HepG2 (cell line): ENCODE data around the gene AGXT. TPM values are rescaled to one million over a fixed set of nuclear protein-coding genes. Genes with fewer than 3 reads are reported as not detected.

Experiments used
- ARHGAP35 ChIP-seq: sonication (generic); formaldehyde crosslinking; IDR thresholded peaks from 2 replicates; pipeline ENCODE4 v1.9.0; 2022; ENCODE audit warnings: mild to moderate bottlenecking, inconsistent platforms, moderate library complexity, missing genetic modification reagents, borderline replicate concordance
- ARID2 ChIP-seq: sonication (generic); formaldehyde crosslinking; IDR thresholded peaks from 2 replicates; pipeline ENCODE4 v1.8.1; 2022; ENCODE audit warnings: mild to moderate bottlenecking, missing genetic modification reagents, borderline replicate concordance
- BHLHE40 ChIP-seq: IDR thresholded peaks from 2 replicates; pipeline ENCODE4 v1.6.1; 2011; ENCODE audit warnings: low read length, improper control_type of control experiment
- DPF2 ChIP-seq: sonication (generic); formaldehyde crosslinking; IDR thresholded peaks from 2 replicates; pipeline ENCODE4 v1.4.0; 2020; ENCODE audit warnings: mild to moderate bottlenecking, low read depth, missing genetic modification reagents, borderline replicate concordance
- HNRNPLL ChIP-seq: fragments of 200-400 bp; formaldehyde crosslinking; IDR thresholded peaks from 2 replicates; pipeline ENCODE4 v1.6.1; 2017; ENCODE audit warnings: mild to moderate bottlenecking, low read depth, low read length; ENCODE audit not compliant: poor library complexity, severe bottlenecking
- MXD4 ChIP-seq: IDR thresholded peaks from 2 replicates; pipeline ENCODE4 v1.6.1; 2016; ENCODE audit warnings: mild to moderate bottlenecking, missing biosample characterization, missing genetic modification reagents
- NFKB2 ChIP-seq: sonication (generic); formaldehyde crosslinking; IDR thresholded peaks from 2 replicates; pipeline ENCODE4 v1.4.0; 2020; ENCODE audit warnings: missing genetic modification reagents, borderline replicate concordance
- TOPORS ChIP-seq: sonication (generic); formaldehyde crosslinking; IDR thresholded peaks from 2 replicates; pipeline ENCODE4 v1.8.0; 2023; ENCODE audit warnings: mild to moderate bottlenecking, missing genetic modification reagents
- ZFP41 ChIP-seq: sonication (generic); formaldehyde crosslinking; IDR thresholded peaks from 2 replicates; pipeline ENCODE4 v1.4.0; 2020; ENCODE audit warnings: mild to moderate bottlenecking, missing genetic modification reagents, borderline replicate concordance
- ZMAT3 ChIP-seq: sonication (generic); formaldehyde crosslinking; conservative IDR thresholded peaks from 2 replicates; pipeline ENCODE4 v1.7.0; 2021; ENCODE audit warnings: missing genetic modification reagents
- ZNF12 ChIP-seq: sonication (generic); formaldehyde crosslinking; IDR thresholded peaks from 2 replicates; pipeline ENCODE4 v1.5.0; 2020; ENCODE audit warnings: missing genetic modification reagents
- ZNF235 ChIP-seq: sonication (generic); formaldehyde crosslinking; IDR thresholded peaks from 2 replicates; pipeline ENCODE4 v1.8.1; 2023; ENCODE audit warnings: mild to moderate bottlenecking, missing genetic modification reagents, borderline replicate concordance
- ZNF607 ChIP-seq: sonication (generic); formaldehyde crosslinking; IDR thresholded peaks from 2 replicates; pipeline ENCODE4 v1.5.1; 2020; ENCODE audit warnings: missing genetic modification reagents, mild to moderate bottlenecking, borderline replicate concordance
- ZNF619 ChIP-seq: sonication (generic); formaldehyde crosslinking; IDR thresholded peaks from 2 replicates; pipeline ENCODE4 v1.4.0; 2020; ENCODE audit warnings: mild to moderate bottlenecking, missing genetic modification reagents
- ZNF776 ChIP-seq: sonication (generic); formaldehyde crosslinking; IDR thresholded peaks from 2 replicates; pipeline ENCODE4 v1.4.0; 2020; ENCODE audit warnings: mild to moderate bottlenecking, missing genetic modification reagents
- polyA plus RNA-seq, 8 experiments: library from polyadenylated mRNA; depleted of rRNA in 3 of 8; stranded (reverse) in 7 of 8; unstranded in 1 of 8; fragments of >200 nt; fragmentation: Illumina TruSeq in 4 of 8; extraction: Trizol in 4 of 8; gene quantifications; 2 replicates each; pipeline versions ENCODE4 v1.2.1 to v1.2.3, GENCODE V29; 2011 to 2016; ENCODE audit warnings: low read depth in 4 of 8, missing spikeins in 1 of 8, mixed read lengths in 1 of 8; ENCODE audit not compliant: insufficient read depth in 1 of 8
- total RNA-seq, 5 experiments: library from RNA; depleted of rRNA; stranded (reverse); fragments of >200 nt; fragmentation: Illumina TruSeq; extraction: Trizol; gene quantifications; 2 replicates each; pipeline ENCODE4 v1.2.3, GENCODE V29; 2016; ENCODE audit warnings: low read depth in 1 of 5
- TF ChIP-seq, protein P1 (sequence below): sonication (generic); formaldehyde crosslinking; IDR thresholded peaks from 2 replicates; pipeline ENCODE4 v1.5.1; 2020; ENCODE audit warnings: missing genetic modification reagents, mild to moderate bottlenecking, borderline replicate concordance
- TF ChIP-seq, protein P2 (sequence below): IDR thresholded peaks from 2 replicates; pipeline ENCODE4 v1.6.1; 2016; ENCODE audit warnings: low read depth, missing genetic modification reagents, missing compliant biosample characterization
- TF ChIP-seq, protein P3 (sequence below): sonication (generic); formaldehyde crosslinking; conservative IDR thresholded peaks from 2 replicates; pipeline ENCODE4 v1.8.0; 2022; ENCODE audit warnings: low read depth, missing genetic modification reagents

The AGXT gene
- total and polyA plus RNA-seq, 2 of the 13 experiments (the other 11 are each of a cell fraction or from before 2014, with no cell fraction given): 41.9 to 96.1 TPM

DNA sequence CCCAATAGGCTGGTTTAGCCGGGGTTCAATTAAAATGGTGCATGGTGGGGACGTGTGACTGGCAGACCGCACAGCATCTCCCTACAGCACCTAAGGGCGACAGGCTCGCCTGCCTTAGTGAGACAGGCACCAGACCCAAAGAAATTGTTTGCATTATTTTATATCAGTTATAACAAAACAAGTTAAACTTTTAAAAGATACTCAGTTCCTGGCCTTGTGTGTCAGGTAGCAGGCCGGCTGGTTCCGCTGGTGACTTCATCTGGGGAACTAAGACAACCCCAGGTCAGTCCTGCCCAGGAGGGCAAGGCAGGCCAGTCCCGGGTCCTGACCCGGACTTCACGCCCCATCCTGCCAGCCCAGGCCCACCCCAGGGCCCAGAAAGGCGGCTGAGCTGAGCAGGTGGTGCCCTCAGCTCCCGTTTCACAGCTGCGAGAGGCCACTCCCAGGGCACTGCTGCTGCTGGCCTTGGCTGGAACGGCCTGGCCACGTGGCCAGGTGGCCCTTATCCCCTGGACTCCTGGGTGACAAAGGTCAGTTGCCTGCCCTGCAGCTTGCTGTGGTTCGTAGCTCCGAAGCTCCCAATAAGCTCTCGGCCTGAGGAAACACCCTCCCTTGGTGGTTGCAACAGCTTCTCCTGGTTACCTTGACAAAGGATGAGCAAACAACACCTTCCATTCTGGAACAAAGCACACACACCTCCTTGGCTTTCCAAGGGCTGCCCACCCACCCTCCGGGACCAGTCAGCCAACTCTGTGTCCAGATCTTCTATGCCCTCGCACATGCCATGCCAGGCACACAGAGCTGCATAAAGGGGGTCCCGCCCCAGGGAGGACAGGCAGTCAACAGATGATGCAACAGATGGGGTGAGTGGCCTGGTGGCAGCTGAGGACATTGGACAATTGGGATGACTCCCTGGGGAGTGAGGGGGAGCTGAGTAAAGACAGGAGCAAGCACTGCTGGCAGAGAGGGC is 11.3 kb upstream of the AGXT start (continued):
- TF ChIP-seq, protein P1, sequence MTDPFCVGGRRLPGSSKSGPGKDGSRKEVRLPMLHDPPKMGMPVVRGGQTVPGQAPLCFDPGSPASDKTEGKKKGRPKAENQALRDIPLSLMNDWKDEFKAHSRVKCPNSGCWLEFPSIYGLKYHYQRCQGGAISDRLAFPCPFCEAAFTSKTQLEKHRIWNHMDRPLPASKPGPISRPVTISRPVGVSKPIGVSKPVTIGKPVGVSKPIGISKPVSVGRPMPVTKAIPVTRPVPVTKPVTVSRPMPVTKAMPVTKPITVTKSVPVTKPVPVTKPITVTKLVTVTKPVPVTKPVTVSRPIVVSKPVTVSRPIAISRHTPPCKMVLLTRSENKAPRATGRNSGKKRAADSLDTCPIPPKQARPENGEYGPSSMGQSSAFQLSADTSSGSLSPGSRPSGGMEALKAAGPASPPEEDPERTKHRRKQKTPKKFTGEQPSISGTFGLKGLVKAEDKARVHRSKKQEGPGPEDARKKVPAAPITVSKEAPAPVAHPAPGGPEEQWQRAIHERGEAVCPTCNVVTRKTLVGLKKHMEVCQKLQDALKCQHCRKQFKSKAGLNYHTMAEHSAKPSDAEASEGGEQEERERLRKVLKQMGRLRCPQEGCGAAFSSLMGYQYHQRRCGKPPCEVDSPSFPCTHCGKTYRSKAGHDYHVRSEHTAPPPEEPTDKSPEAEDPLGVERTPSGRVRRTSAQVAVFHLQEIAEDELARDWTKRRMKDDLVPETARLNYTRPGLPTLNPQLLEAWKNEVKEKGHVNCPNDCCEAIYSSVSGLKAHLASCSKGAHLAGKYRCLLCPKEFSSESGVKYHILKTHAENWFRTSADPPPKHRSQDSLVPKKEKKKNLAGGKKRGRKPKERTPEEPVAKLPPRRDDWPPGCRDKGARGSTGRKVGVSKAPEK (CRISPR knock-in tag): no peak; the same call in 1 of the 2 replicates
- TF ChIP-seq NFKB2 (CRISPR knock-in tag) (peak; percentile 99), TOPORS (no peak; the same call in 1 of the 2 replicates), ZNF776 (CRISPR knock-in tag) (peak; percentile 98), ARHGAP35 (CRISPR knock-in tag) (peak; percentile 92; the same call in 1 of the 2 replicates), ZMAT3 (CRISPR knock-in tag) (peak; percentile 99), ZNF12 (CRISPR knock-in tag) (peak; percentile 78; the same call in 1 of the 2 replicates), ZNF235 (peak; percentile 99; the same call in 1 of the 2 replicates), ZNF607 (CRISPR knock-in tag) (peak; percentile 100), HNRNPLL (no peak), ARID2 (CRISPR knock-in tag) (no peak), MXD4 (CRISPR knock-in tag) (peak; percentile 93), BHLHE40 (peak; percentile 77), ZNF619 (peak; percentile 94), ZFP41 (CRISPR knock-in tag) (peak; percentile 97; the same call in 1 of the 2 replicates), DPF2 (CRISPR knock-in tag) (peak; percentile 90)
- TF ChIP-seq, protein P2, sequence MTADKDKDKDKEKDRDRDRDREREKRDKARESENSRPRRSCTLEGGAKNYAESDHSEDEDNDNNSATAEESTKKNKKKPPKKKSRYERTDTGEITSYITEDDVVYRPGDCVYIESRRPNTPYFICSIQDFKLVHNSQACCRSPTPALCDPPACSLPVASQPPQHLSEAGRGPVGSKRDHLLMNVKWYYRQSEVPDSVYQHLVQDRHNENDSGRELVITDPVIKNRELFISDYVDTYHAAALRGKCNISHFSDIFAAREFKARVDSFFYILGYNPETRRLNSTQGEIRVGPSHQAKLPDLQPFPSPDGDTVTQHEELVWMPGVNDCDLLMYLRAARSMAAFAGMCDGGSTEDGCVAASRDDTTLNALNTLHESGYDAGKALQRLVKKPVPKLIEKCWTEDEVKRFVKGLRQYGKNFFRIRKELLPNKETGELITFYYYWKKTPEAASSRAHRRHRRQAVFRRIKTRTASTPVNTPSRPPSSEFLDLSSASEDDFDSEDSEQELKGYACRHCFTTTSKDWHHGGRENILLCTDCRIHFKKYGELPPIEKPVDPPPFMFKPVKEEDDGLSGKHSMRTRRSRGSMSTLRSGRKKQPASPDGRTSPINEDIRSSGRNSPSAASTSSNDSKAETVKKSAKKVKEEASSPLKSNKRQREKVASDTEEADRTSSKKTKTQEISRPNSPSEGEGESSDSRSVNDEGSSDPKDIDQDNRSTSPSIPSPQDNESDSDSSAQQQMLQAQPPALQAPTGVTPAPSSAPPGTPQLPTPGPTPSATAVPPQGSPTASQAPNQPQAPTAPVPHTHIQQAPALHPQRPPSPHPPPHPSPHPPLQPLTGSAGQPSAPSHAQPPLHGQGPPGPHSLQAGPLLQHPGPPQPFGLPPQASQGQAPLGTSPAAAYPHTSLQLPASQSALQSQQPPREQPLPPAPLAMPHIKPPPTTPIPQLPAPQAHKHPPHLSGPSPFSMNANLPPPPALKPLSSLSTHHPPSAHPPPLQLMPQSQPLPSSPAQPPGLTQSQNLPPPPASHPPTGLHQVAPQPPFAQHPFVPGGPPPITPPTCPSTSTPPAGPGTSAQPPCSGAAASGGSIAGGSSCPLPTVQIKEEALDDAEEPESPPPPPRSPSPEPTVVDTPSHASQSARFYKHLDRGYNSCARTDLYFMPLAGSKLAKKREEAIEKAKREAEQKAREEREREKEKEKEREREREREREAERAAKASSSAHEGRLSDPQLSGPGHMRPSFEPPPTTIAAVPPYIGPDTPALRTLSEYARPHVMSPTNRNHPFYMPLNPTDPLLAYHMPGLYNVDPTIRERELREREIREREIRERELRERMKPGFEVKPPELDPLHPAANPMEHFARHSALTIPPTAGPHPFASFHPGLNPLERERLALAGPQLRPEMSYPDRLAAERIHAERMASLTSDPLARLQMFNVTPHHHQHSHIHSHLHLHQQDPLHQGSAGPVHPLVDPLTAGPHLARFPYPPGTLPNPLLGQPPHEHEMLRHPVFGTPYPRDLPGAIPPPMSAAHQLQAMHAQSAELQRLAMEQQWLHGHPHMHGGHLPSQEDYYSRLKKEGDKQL (CRISPR knock-in tag): peak; percentile 91
- TF ChIP-seq, protein P3, sequence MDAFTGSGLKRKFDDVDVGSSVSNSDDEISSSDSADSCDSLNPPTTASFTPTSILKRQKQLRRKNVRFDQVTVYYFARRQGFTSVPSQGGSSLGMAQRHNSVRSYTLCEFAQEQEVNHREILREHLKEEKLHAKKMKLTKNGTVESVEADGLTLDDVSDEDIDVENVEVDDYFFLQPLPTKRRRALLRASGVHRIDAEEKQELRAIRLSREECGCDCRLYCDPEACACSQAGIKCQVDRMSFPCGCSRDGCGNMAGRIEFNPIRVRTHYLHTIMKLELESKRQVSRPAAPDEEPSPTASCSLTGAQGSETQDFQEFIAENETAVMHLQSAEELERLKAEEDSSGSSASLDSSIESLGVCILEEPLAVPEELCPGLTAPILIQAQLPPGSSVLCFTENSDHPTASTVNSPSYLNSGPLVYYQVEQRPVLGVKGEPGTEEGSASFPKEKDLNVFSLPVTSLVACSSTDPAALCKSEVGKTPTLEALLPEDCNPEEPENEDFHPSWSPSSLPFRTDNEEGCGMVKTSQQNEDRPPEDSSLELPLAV (CRISPR knock-in tag): peak; percentile 81
